GM21717 (cell line): ENCODE data around the gene UBE3A.

Experiments used
- ATAC-seq: cut with Tn5 transposase; IDR thresholded peaks from one replicate; pipeline ENCODE4 v1.9.1; 2021; ENCODE audit warnings: mild to moderate bottlenecking, moderate library complexity; ENCODE audit not compliant: unreplicated experiment

Gene UBE3A

GRCh38 chr15:25335279-25335678, 103.5 kb downstream of the UBE3A start:
- ATAC-seq, result no peak

- ATAC-seq, result no peak
Observed at GRCh38 chr15:25333049-25333448, 105.8 kb downstream of the UBE3A start.

GRCh38 chr15:25332306-25332705, 106.5 kb downstream of the UBE3A start:
- no peak for ATAC-seq

GRCh38 chr15:25331860-25332259, 107.0 kb downstream of the UBE3A start:
- ATAC-seq, result no peak

GRCh38 chr15:25331404-25331803, 107.4 kb downstream of the UBE3A start:
- ATAC-seq, result no peak

- ATAC-seq, result no peak
Observed at GRCh38 chr15:25329696-25330095, 109.1 kb downstream of the UBE3A start.

- ATAC-seq, result no peak
Observed at GRCh38 chr15:25327686-25328085, 111.1 kb downstream of the UBE3A start.

GRCh38 chr15:25325187-25325586, 113.6 kb downstream of the UBE3A start:
- ATAC-seq, result no peak

GRCh38 chr15:25323420-25323819, 115.4 kb downstream of the UBE3A start:
- ATAC-seq, result no peak

GRCh38 chr15:25287823-25288222, 151.0 kb downstream of the UBE3A start:
- no peak for ATAC-seq
